Fibroblast of skin of abdomen (primary cell): ENCODE measurements around the gene TACC2.

Experiments used
- DNase-seq: peaks from one replicate; pipeline ENCODE4 v3.0.0-alpha.2; 2013

The TACC2 gene

DNA sequence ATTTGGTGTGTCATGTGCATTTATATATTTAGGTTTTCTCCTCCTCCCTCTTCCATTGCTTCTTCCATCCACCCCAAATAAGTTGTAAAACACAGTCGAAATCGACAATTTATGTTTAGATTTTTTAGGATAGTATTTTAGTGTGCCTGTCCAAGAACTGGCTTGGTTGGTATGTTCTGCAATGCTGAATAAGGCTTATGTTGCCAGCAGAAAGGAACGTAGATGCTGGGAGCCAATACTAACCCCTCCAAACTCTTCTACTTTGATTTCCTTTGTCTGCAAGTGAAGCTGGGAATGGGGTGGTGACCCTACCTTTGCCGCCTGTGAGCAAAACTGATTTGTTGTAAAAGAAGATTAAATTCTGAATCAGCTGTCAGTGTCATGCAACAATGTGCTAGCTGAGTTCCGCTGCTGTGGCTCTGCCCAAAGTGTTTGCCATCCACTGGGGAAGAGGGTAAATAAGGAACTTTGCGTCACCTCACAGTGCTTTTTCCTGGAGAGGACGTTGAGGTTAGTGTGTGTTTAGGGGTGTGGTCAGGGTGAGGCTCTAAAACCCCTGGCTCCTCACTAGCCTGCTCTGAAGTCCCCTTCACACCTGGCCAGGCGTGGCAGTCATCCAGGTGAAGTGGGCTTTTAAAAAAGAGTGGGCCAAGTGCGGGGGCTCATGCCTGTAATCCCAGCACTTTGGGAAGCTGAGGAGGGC, 44.4 kb downstream of the TACC2 start:
- no peak for DNase-seq

DNA sequence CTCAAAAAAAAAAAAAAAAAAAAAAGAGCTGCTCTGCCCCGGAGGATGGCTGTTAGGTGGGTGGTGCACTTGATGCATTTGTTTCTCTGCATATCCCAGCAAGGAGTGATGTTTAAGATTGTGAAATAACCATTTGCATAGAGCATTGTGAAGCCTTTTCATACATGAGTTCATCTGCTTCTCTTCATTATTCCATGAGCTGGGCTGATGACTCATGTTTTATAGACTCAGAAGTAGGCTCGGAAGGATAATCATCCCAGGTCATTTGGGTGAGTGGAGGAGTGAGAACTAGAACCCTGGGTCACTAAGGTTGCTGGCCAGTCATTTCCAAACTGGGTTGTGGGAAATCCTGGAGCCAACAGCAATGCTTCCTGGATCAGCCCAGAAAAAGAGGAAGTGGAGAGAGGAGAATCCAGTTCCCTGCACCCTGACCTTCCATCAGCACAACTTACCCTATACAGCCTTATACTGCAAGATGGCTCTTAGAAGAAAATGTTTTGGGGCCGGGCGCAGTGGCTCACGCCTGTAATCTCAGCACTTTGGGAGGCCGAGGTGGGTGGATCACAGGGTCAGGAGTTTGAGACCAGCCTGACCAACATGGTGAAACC, 45.3 kb downstream of the TACC2 start:
- DNase-seq: peak; percentile 18

DNA sequence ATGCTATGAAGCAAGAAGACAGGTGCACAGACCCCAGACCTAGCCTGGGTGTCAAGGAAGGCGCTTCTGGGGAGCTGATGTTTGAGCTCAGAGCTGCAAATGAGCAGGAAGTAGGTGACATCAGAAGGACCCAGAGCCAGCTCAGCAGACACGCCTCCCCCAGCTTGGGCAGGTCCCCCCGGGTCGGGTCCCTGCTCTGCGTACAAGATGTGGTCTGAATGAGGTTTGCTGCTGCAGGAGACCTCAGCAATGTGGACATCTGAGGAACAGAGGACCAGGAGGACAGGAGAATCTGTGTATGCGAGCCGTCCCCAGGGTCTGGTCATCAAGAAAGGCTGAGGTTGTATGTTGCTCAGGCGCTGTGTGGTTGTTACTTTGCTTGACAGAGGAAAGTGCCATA, 51.8 kb downstream of the TACC2 start:
- DNase-seq: no peak

DNA sequence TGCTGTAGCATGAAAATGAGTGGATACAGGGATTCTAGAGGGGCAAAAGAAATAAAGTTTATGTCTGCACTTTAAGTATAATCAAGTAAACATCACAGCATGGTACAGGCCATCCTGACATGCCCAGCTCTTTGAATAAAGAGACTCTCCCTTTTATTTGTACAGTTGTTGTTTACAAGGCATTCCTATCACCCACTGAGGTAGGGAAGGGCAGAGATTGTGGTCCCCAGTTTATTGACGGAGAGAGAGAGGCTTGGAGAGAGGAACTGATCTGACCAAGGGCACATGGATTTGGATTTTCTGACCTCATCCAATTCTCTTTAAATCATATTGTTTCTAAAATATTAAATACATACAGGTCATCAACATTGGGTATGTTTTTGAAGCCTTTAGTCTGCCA, 53.9 kb downstream of the TACC2 start:
- DNase-seq: no peak

DNA sequence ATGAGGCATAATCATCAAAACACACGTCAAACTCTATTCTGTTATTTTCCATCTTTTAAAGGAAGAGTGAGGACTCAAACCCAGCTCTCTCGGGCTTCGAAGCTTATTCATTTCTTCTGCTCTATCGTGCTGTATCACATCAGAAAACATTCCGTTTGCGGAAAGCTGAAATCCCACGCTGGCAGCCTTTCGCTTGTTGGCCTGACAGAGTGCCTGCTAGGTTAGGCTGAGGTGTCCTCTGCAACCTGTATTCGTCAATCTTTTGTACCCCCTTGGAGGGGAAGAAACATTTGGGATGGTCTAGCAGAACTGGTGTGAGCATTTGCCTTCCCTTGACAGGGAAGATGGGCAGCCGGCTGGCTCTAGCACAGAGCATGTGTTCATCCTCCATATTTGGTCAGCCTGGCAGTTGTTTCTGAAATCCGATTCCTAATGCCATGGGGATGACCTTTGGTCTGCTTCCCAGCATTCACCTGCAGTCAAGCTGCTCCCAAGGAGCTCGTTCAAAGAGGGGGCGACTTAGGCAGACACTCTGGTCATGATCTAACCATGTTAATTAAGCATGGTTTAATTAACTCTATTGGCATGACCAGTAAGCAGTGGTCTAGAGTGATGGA, 55.2 kb downstream of the TACC2 start:
- DNase-seq: no peak

DNA sequence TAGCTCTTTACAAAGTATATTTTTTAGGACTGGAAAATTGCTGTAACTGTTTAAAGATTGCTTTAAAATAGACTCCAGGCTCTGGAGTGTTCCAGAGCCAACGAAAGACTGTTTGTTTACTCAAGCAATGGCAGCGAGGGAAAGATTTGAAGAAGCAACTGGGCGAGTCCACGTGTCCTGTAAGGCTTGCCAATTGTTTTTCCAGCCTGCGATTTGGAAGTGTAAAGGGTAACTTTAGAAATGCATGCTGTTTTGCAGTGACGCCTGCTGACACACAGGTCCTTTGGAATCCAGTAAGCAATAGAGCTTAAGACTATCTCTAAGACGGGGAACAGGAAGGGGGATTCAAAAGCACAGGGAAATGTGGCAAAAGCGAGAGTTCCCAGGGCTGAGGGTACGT, 55.8 kb downstream of the TACC2 start:
- DNase-seq: no peak

DNA sequence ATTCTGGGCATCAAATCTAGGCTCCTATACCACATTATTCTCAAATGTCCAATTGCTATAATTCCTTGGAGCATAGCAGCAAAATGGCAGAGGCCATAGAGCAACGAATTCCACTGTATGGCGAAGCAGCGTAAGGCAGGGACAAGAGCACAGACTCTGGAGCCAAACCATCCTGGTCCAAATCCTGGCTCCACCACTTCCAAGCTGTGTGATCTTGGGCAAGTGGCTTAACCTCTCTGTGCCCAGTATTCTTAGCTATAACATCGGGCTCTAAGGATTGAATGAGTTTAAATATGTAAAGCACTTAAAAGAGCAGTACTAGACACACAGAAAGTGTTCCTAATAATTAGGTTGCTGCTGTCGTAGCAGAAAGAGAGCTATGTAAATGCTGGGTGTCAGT, 56.2 kb downstream of the TACC2 start:
- DNase-seq: no peak

DNA sequence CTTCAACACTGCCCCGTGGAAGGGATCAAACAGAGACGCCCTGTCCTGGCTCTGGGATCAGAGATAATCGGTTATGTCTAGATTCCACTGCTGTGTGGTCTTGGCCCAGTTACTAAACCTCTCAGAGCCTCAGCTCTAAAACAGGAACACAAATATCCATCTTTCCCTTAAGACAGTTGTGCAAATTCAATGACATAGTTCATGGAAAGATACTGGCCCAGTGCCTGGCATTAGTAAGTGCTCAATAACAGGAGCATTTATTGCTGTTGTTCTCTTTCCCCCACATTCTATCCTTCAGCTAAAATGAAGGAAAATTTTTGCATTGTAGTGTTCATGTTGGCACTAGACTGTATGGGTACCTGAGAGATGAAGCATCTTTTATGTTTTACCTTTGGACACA, 58.6 kb downstream of the TACC2 start:
- DNase-seq: no peak

DNA sequence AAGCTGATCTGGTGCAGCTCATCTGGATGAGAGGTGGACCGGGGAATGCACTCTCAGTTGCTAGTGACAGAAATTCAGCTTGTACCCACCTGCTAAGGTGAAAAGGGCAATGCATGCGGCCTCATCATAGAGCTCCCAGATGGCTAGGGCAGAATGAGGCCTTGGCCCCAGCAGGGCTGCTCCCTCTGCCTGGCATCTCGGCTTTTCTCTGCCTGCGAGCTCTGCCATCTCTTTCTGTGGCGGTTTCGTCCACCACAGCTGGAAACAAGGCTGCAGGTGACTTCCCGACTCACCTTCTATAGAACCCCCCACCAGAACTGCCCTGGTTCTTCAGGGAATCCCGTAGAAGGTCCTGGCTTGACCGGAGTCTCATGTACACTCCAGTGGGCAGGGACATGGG, 60.1 kb downstream of the TACC2 start:
- no peak for DNase-seq

DNA sequence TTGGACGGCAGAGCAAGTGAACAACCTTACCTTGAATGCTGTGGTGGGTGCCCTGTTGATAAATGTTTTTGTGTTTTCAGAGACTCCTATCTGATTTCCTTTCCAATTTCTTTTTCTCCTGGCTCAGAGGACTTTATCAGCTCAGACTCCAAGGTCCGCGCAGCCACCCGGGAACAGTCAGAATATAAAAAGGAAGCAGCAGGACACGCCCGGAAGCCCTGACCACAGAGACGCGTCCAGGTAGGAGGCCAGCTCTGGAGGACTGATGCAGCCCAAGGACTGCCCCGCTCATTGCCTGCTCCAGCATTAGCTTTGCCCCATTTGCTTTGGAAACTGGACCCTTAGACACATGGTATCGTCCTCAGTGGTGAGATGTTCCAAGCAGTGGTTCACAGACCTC, 61.3 kb downstream of the TACC2 start:
- DNase-seq: no peak

DNA sequence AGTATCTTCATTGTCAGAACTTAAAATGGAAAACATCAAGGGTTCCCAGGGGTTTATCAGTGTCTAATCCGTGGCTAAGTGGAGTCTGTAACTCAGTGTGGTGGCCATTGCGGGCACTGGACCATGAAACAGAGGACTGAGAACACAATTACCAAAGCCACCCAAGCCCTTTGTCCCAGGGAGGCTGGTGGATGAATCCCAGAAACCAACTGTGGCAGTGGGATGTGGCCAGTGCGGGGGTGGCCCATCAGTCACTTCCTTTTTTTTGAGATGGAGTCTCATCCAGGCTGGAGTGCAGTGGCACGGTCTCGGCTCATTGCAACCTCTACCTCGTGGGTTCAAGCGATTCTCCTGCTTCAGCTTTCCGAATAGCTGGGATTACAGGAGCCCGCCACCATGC, 61.8 kb downstream of the TACC2 start:
- DNase-seq: no peak

DNA sequence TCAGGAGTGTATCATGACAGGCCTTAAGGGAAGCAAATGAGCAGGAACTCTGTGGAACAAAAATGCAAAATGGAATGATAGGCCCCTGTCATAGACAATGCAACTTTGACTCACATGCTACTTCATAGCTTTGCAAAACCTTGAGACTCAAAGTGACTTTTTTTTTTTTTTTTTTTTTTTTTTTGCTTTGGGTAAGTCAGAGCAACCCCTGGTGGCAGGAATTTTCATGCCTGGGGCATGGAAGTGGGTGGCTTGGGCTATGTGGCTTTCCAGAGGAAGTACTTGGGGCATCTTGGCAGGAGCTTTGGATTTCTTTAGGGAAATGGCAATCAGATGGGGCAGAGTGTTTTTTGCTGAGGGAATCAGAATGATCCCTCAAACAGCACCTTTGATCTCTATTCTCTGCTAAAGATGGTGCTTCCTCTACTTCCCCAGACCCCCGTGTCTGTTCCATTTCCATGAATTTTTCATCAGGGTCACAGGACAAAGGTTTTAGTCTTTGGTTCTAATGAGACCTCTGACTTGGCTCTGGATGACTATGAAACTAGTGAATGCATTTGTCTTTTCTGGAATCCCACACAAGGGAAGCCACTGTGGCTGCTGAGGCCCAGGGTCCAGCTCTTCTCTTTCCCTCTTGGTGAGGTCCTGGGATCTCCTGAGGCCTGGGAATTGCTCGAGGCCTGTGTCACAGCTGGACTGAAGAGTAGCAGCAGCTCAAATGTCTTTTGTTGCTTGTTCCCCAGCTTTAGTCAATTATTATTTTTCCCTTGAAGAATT, 62.8 kb downstream of the TACC2 start:
- DNase-seq: peak; percentile 66

DNA sequence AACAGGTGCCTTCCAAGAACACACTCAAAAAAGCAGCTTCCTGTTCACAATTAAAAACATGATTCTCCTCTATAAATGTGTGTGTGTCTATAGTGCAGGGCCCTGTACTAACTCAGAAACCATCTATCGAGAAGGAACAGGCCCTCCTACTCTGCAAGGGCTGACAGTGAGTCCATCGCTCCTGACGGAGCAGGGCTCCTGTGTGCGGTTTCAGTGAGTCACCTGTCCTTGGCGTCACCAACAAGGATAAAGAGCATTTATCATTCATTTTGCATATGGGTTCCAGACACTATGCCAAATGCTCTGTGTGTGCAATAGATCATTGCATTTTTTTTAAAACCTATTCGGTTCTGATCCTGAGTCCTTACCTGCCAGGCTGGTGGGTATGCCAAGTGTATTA, 63.7 kb downstream of the TACC2 start:
- peak; percentile 61 for DNase-seq

DNA sequence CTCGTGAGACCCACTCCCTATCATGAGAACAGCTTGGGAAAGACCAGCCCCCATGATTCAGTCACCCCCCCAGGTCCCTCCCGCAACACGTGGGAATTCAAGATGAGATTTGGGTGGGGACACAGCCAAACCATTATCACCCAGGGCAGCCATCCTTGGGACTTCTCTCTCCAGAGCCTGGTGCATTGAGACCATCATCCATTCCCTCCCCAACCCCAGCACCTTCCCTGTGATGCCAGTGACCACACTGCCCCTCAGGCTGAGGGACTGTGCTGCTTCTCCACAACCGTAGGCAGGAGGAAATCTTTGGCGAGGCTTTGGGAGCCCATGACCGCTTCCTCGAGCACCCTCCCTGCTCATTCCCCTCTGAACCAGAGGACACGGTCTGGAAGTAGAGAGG, 64.4 kb downstream of the TACC2 start:
- DNase-seq: no peak

DNA sequence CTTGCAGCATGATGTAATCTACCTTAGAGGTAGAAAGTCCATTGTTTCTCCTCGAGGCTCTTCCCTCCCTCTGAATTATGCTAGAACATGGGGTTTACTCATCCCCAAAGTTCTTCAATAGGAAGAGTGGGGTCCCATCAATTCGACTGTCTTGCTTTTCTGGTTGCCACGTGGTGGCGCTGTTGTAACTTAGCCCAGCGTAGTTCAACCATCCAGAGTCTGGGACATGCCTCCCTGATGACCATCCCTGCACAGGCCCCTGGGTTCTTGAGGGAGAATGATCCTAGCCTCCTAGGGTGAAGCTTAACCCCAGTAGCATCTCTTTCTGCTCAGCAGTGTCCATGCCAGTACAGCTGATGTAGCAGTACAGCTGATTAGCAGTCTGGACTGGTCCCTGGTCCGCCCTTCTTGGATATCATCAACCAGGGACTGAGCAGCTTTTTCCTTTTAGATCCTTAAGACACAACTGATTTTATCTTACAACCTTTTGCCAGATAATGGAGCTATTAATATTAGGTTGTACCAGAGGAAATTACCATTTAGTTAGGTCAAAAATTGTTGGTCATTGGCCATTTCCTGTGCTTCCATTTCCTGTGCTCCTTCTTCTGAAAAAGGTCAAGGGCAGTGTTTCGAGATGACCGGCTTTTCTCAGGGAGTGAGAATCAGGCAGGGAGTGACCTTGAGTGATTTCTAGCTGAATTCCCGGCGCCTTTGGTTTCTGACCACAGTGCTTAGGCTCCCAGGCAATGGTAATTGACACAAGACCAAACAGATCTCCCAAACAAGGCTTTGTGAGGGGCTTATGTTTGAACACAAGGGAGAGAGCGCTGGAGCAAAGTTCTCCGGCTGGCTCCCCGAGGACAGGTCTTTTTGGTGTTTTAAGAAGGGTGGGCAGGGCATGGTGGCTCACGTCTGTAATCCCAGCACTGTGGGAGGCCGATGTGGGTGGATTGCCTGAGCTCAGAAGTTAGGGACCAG, 65.4 kb downstream of the TACC2 start:
- peak; percentile 14 for DNase-seq

DNA sequence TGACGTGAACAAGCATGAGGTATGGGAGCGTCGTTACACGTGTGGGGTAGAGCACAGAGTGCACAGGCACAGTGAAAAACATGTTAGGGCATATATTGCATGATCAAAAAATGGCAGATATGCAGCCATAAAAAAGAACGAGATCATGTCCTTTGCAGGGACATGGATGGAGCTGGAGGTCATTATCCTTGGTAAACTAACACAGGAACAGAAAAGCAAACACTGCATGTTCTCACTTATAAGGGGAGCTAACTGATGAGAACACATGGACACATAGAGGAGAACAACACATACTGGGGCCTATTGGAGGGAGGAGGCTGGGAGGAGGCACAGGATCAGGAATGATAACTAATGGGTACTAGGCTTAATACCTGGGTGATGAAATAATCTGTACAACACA, 66.3 kb downstream of the TACC2 start:
- DNase-seq: no peak

DNA sequence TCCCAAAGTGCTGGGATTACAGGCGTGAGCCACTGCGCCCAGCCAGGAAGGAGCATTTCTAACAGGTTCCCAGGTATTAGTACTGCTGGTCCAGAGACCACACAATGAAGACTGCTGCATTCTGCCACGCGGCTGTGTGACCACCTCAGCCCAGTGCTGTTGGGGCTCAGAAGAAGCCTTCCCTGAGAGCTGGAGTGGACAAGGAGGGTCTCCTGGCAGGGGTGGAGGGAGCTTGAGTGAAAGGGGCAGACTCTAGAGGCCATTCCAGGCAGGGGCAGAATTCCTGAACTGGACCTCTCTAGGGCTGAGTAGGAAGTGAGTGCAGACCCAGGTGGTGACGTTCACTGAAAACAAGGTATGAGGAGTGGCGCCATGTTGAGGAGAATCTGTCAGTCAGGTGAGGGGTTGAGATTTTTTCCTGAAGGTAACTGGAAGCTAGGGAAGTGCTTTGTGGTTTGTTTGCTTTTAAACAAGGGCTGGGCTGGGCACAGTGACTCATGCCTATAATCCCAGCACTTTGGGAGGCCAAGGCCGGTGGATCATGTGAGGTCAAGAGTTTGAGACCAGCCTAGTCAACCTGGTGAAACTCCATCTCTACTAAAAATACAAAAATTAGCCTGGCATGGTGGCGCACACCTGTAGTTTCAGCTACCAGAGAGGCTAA, 67.6 kb downstream of the TACC2 start:
- DNase-seq: no peak

DNA sequence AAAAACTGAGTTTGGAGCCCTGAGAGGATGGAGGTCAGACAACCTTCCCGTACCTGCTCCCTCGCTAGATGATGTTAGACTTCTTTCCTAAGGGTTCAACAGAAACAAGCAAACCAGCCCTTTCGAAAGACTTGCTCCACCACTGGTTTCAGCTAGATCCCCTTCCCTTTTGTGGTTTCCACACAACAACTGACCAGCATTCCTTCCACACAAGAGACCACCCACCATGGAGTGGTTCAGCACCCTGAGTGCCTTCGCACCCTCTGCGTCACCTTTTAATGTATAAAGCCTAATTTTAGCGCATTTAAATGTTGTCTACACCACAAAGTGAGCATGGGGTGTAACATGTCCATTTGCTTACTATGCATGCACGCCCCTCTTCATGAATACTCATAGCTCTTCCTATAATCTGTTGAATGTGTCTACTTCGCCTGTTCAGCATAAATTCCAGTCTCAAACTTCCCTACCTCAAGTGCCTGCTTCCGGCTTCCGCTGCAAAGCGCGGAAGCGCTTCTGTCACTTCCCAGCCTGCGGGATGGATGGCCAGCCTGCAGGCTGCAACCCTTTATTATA, 69.0 kb downstream of the TACC2 start:
- no peak for DNase-seq

DNA sequence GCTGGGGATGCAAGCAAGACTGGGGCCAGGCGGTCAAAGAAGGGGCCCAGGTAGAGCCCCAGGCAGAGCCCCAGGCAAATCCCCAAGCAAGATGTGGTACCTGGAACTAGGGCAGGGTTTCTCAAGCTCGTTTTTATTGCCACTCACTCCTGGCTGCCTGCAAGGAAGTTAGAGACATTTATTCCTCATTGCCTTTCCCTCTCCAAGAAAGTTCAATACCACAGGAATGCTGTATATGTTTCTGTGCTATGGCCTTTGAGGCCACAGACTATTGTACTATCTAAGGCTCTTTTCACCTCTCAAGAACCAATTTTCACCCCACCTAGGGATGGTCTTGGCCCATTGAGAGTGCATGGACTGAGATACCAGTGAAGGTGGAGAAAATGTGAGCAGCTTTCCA, 71.3 kb downstream of the TACC2 start:
- DNase-seq: peak; percentile 10

DNA sequence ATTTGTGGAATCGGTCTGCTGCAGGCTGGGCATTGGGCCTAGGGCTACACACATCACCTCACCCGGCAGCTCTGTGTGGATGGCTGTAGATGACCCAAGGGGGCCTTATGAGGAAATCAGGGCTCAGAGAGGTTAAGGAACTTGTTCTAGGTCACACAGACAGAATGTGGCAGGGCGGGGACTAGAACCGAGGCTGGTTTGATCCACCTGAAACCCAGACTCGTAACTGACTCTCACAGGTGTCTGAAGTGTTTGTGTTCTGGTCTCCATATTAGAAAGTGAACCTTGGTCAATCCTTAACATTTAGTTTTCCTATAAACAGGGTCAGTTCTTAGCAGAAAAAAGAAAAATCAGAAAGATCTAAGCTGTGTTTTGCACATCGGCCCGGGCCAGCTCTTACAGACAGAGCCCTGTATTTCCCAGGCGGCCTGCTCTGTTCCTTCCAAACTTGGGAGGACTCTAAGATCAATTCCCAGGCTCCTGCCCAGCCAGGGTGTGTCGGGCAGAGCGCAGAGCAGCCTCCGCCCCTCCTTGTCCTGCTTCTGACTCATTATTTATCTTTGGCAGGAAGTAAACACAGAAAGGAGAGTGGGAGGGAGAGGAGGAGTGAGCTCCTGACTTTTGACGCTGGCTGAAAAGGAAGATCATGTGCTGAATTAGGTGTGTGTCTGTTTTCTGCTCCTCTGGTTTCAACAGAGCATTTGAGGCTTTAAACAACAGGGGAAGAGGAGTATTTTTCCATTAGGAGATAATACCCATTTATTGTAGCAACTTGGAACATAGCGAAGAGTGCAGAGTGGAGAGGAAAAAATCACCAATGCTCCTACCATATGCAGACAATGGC, 74.1 kb downstream of the TACC2 start:
- DNase-seq: peak; percentile 28
